Loucy (cell line): ENCODE measurements around the gene ZNF587B.
"Not testable (repeated sequence)": the region's sequence is repeated elsewhere in the genome, so short reads cannot be mapped to it uniquely, and the experiment has no call there.

Source experiments
- H2AFZ ChIP-seq: fragments of 200-600 bp; sonication (generic); 2 replicates; pipeline ENCODE4 v1.6.0; 2016; ENCODE audit warnings: antibody characterized with exemption, mild to moderate bottlenecking, low read length, moderate library complexity
- H3F3A ChIP-seq: fragments of 200-600 bp; 2 replicates; pipeline ENCODE4 v1.6.0; 2016; ENCODE audit warnings: antibody characterized with exemption, low read depth, mild to moderate bottlenecking
- H3K27me3 ChIP-seq: fragments of 200-600 bp; sonication (generic); 2 replicates; pipeline ENCODE4 v1.6.1; 2014; ENCODE audit warnings: low read length, mild to moderate bottlenecking; ENCODE audit not compliant: insufficient read depth, poor library complexity, severe bottlenecking
- H3K36me3 ChIP-seq: fragments of 200-600 bp; sonication (generic); 2 replicates; pipeline ENCODE4 v1.6.1; 2016; ENCODE audit warnings: low read length; ENCODE audit not compliant: insufficient read depth
- H3K4me1 ChIP-seq: fragments of 200-600 bp; sonication (generic); 2 replicates; pipeline ENCODE4 v1.5.1; 2014; ENCODE audit warnings: low read length, mild to moderate bottlenecking; ENCODE audit not compliant: insufficient read depth, poor library complexity, severe bottlenecking
- H3K4me2 ChIP-seq: fragments of 200-600 bp; sonication (generic); 2 replicates; pipeline ENCODE4 v1.6.0; 2014; ENCODE audit warnings: antibody characterized with exemption, low read length, low read depth, mild to moderate bottlenecking; ENCODE audit not compliant: poor library complexity, severe bottlenecking
- H3K4me3 ChIP-seq: fragments of 200-600 bp; sonication (generic); 2 replicates; pipeline ENCODE4 v1.5.1; 2014; ENCODE audit warnings: low read length, mild to moderate bottlenecking, mixed read lengths; ENCODE audit not compliant: poor library complexity, severe bottlenecking
- H3K79me2 ChIP-seq: fragments of 200-600 bp; sonication (generic); 2 replicates; pipeline ENCODE4 v1.6.1; 2014; ENCODE audit warnings: low read length; ENCODE audit not compliant: insufficient read depth
- H3K9ac ChIP-seq: fragments of 200-600 bp; sonication (generic); 2 replicates; pipeline ENCODE4 v1.6.0; 2014; ENCODE audit warnings: mild to moderate bottlenecking, low read depth, low read length, moderate library complexity; ENCODE audit not compliant: poor library complexity, severe bottlenecking
- H3K9me2 ChIP-seq: fragments of 200-600 bp; sonication (generic); replicated peaks from 2 replicates; pipeline ENCODE4 v1.6.1; 2016; ENCODE audit warnings: low read depth, low read length, mixed read lengths
- H3K9me3 ChIP-seq: fragments of 200-600 bp; sonication (generic); 2 replicates; pipeline ENCODE4 v1.6.1; 2014; ENCODE audit warnings: mild to moderate bottlenecking, antibody characterized with exemption, low read length, low read depth; ENCODE audit not compliant: insufficient read depth
- H4K20me1 ChIP-seq: fragments of 200-600 bp; sonication (generic); 2 replicates; pipeline ENCODE4 v1.6.0; 2014; ENCODE audit warnings: antibody characterized with exemption, low read length, mild to moderate bottlenecking; ENCODE audit not compliant: insufficient read depth, poor library complexity, severe bottlenecking
- CTCF ChIP-seq: fragments of 200-600 bp; sonication (generic); conservative IDR thresholded peaks from 2 replicates; pipeline ENCODE4 v1.5.1; 2014; ENCODE audit warnings: mild to moderate bottlenecking, antibody characterized with exemption, low read length
- EZH2phosphoT487 ChIP-seq: fragments of 200-600 bp; IDR thresholded peaks from 2 replicates; pipeline ENCODE4 v1.6.1; 2018; ENCODE audit warnings: antibody characterized with exemption, mild to moderate bottlenecking, moderate library complexity, borderline replicate concordance

ZNF587B gene

GRCh38 chr19:57807541-57807940 is 22.6 kb upstream of the ZNF587B start:
- H3K36me3 ChIP-seq: peaks cover 18% of the 10 kb centered on the region; the same call in 1 of the 2 replicates
- 0 out of 2 replicates have a peak, but pooled peaks cover 4% of the 10 kb centered on the region for H3K79me2 ChIP-seq
- no peak overlapping the region for H2AFZ ChIP-seq
- no peaks in the 10 kb centered on the region for H4K20me1 ChIP-seq
- H3K4me2 ChIP-seq: no peak overlapping the region
- H3K9ac ChIP-seq: no peak overlapping the region
- TF ChIP-seq CTCF: no peak
- no peak for TF ChIP-seq EZH2phosphoT487
- no peaks in the 10 kb centered on the region for H3F3A ChIP-seq
- no peak overlapping the region for H3K4me3 ChIP-seq
- H3K27me3 ChIP-seq: no peaks in the 10 kb centered on the region
- H3K9me2 ChIP-seq: no peaks in the 10 kb centered on the region
- peaks cover 6% of the 10 kb centered on the region for H3K4me1 ChIP-seq
- no peaks in the 10 kb centered on the region for H3K9me3 ChIP-seq

- H3K79me2 ChIP-seq: peaks cover 19% of the 10 kb centered on the region; the same call in 1 of the 2 replicates
- H3K36me3 ChIP-seq: peaks cover 18% of the 10 kb centered on the region; the same call in 1 of the 2 replicates
- not testable (repeated sequence) for H2AFZ ChIP-seq, H3K9ac ChIP-seq, H4K20me1 ChIP-seq, H3K27me3 ChIP-seq, H3K4me2 ChIP-seq, H3F3A ChIP-seq, H3K4me3 ChIP-seq, H3K9me2 ChIP-seq, H3K9me3 ChIP-seq
- H3K4me1 ChIP-seq: peaks cover 15% of the 10 kb centered on the region
Observed at GRCh38 chr19:57810410-57811295, 19.4 kb upstream of the ZNF587B start.

- Histone ChIP-seq H3K4me2 (peak overlapping the region; percentile 94), H4K20me1 (no peaks in the 10 kb centered on the region), H3K9ac (no peak overlapping the region), H2AFZ (no peak overlapping the region), H3K79me2 (peaks cover 19% of the 10 kb centered on the region; the same call in 1 of the 2 replicates), H3K36me3 (peaks cover 18% of the 10 kb centered on the region; the same call in 1 of the 2 replicates), H3K4me1 (peaks cover 15% of the 10 kb centered on the region), H3K27me3 (no peaks in the 10 kb centered on the region), H3K9me3 (no peaks in the 10 kb centered on the region), H3K9me2 (no peaks in the 10 kb centered on the region), H3K4me3 (peak overlapping the region; percentile 25), H3F3A (no peaks in the 10 kb centered on the region)
- no peak for TF ChIP-seq CTCF
Observed at GRCh38 chr19:57812226-57812625, 17.9 kb upstream of the ZNF587B start.

GRCh38 chr19:57812975-57813820 is 16.9 kb upstream of the ZNF587B start:
- not testable (repeated sequence) for H3K9ac ChIP-seq, H3K27me3 ChIP-seq, H4K20me1 ChIP-seq, H3K9me2 ChIP-seq, H3F3A ChIP-seq, H2AFZ ChIP-seq, H3K9me3 ChIP-seq
- peak overlapping the region; percentile 94 for H3K4me2 ChIP-seq
- H3K4me3 ChIP-seq: peak overlapping the region; percentile 95
- peaks cover 10% of the 10 kb centered on the region; the same call in 1 of the 2 replicates for H3K36me3 ChIP-seq
- H3K4me1 ChIP-seq: peaks cover 15% of the 10 kb centered on the region
- peaks cover 19% of the 10 kb centered on the region; the same call in 1 of the 2 replicates for H3K79me2 ChIP-seq
